Transverse colon (tissue), 4 donors: ENCODE results near the gene MAP3K14.

Experiments
- POLR2A ChIP-seq: fragments of 450-650 bp; IDR thresholded peaks from one replicate; pipeline ENCODE4 v1.6.1; 2016; ENCODE audit warnings: antibody characterized with exemption, mild to moderate bottlenecking, moderate library complexity
- POLR2AphosphoS5 ChIP-seq, 3 donors: sonication (generic); formaldehyde crosslinking; IDR thresholded peaks; one replicate each; pipeline ENCODE4 v1.6.1; 2016; ENCODE audit warnings: antibody characterized with exemption in 3 of 3
- TF ChIP-seq, protein P1 (sequence below), 5 experiments: fragments of 200-600 bp in 3 of 5; fragments of 450-650 bp in 2 of 5; sonication (generic) in 3 of 5; IDR thresholded peaks; 1 replicate in 2 of 5; 2 replicates in 3 of 5; pipeline ENCODE4 v1.5.1; 2016 to 2017; ENCODE audit warnings: antibody characterized with exemption in 5 of 5, inconsistent platforms in 3 of 5, mild to moderate bottlenecking in 2 of 5, moderate library complexity in 1 of 5

DNA sequence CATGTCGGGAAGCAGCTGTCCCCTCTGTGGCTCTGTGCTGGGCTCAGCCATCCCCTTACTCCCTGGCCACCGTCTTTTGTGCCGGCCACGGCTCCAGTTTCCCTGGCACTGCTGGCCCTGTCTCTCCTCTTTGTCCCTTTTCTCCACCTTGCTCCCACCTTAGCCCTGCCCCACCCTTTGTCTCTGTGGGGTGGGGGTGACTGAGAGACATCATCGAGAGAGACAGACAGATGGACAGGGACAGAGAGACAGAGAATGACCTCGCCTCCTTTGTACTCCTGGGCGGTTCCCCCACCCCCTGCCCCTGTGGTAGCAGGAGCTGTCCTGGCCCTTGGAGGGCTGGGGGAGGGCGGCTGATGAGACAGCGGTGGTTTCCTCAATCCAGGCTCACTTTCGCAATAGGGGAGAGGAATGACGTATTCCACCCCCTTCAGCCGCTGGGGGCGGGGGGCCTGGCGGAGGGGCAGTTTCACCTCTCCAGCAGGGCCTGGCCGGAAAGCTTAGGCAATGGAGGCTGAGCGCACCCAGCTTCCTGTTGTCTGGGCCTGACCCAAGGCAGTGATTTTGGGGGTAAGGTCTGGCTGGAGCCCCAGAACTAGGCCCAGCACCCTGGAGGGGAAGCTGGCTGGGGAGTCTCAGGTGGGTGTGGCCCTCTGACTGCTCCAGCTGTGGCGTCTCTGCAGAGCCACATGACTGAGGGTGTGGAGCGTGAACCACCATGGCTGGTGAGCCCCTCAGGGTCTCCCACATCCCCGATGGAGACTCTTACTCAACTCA, 87.9 kb downstream of the MAP3K14 start:
- TF ChIP-seq, protein P1, sequence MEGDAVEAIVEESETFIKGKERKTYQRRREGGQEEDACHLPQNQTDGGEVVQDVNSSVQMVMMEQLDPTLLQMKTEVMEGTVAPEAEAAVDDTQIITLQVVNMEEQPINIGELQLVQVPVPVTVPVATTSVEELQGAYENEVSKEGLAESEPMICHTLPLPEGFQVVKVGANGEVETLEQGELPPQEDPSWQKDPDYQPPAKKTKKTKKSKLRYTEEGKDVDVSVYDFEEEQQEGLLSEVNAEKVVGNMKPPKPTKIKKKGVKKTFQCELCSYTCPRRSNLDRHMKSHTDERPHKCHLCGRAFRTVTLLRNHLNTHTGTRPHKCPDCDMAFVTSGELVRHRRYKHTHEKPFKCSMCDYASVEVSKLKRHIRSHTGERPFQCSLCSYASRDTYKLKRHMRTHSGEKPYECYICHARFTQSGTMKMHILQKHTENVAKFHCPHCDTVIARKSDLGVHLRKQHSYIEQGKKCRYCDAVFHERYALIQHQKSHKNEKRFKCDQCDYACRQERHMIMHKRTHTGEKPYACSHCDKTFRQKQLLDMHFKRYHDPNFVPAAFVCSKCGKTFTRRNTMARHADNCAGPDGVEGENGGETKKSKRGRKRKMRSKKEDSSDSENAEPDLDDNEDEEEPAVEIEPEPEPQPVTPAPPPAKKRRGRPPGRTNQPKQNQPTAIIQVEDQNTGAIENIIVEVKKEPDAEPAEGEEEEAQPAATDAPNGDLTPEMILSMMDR (IDR thresholded peaks at IDR 0.05): no peak
- TF ChIP-seq POLR2A (no peak), POLR2AphosphoS5 (IDR thresholded peaks at IDR 0.05) (peak in 2 of 3 donors; percentile 41 to 58)
